Duodenal mucosa (tissue), 2 donors: ENCODE measurements around the gene MBD2.

Experiments
- H3K27ac ChIP-seq: one replicate; pipeline ENCODE4 v1.7.0; 2013; ENCODE audit warnings: low read depth, low read length
- H3K27me3 ChIP-seq, 2 donors: one replicate each; pipeline ENCODE4 v1.7.0; 2013; ENCODE audit warnings: low read length in 2 of 2, control low read depth in 1 of 2; ENCODE audit not compliant: insufficient read depth in 2 of 2, control insufficient read depth in 1 of 2
- H3K36me3 ChIP-seq, 2 donors: one replicate each; pipeline ENCODE4 v1.7.0; 2013; ENCODE audit warnings: low read length in 2 of 2, control low read depth in 1 of 2; ENCODE audit not compliant: insufficient read depth in 2 of 2, control insufficient read depth in 1 of 2
- H3K4me1 ChIP-seq, 2 donors: one replicate each; pipeline ENCODE4 v1.7.0; 2013; ENCODE audit warnings: low read length in 2 of 2, control low read depth in 1 of 2; ENCODE audit not compliant: insufficient read depth in 2 of 2, control insufficient read depth in 1 of 2
- H3K4me3 ChIP-seq, 2 donors: one replicate each; pipeline ENCODE4 v1.7.0; 2013; ENCODE audit warnings: low read length in 2 of 2, low read depth in 1 of 2
- H3K9ac ChIP-seq, 2 donors: one replicate each; pipeline ENCODE4 v1.7.0; 2013; ENCODE audit warnings: low read length in 2 of 2, low read depth in 1 of 2
- H3K9me3 ChIP-seq, 2 donors: one replicate each; pipeline ENCODE4 v1.7.0; 2013; ENCODE audit warnings: low read length in 2 of 2, control low read depth in 1 of 2; ENCODE audit not compliant: control insufficient read depth in 1 of 2

The MBD2 gene

DNA sequence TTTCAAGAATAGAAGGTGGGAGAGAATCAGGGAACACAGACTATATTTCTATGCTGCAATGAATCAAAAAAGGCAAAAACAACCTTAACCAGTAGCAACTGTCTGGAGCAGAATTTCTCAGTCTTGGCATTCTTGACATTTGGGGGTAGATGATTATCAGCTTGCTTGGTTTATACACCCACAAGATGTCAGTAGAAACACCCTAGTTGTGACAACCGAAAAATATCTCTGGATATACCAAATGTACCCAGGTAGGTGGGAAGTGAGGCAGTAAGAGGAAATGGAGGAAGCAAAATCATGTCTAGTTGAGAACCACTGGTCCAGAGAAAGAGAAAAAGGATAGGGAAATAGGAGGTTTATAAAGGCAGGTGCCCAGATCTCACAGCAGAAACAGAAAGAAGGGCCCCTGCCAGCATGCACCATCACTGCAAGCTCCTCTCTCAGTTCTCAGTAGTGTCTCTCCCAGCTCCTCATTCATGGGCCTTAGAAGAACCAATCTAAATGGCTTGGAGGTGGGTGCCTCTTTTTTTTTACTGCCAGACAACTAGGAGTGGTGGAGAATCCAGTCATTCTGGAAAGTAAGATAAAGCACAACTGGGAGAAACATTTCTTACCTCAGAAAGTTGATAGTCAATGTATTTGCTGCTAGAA is 50.4 kb downstream of the MBD2 start:
- no peaks in the 10 kb centered on the region for H3K9me3 ChIP-seq
- H3K4me3 ChIP-seq: no peak overlapping the region
- no peak overlapping the region for H3K9ac ChIP-seq
- H3K36me3 ChIP-seq: peaks cover 4 to 7% of the 10 kb centered on the region in 2 donors
- H3K27ac ChIP-seq: no peak overlapping the region
- no peaks in the 10 kb centered on the region for H3K4me1 ChIP-seq
- no peaks in the 10 kb centered on the region for H3K27me3 ChIP-seq

DNA sequence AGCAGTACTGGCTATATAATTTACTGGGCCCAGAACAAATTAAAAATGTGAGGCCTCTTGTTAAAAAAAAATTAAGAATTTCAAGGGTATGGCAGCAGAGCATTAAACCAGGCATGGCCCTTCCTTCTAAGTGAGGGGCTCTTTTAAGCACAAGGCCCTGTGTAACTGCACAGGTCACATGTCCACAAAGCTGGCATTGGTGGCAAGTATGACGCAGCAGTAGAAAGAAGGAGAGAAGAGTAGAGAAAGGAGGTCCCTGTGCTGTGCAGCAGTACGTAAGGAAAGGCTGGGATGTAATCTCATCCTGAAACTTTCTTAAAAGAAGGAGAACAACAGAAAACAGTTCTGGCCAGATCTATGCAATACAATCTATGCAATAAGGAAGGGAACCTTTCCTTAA is 51.2 kb downstream of the MBD2 start:
- Histone ChIP-seq H3K9me3 (no peaks in the 10 kb centered on the region), H3K4me1 (no peaks in the 10 kb centered on the region), H3K27ac (no peak overlapping the region), H3K36me3 (peaks cover 4 to 7% of the 10 kb centered on the region in 2 donors), H3K27me3 (no peaks in the 10 kb centered on the region), H3K4me3 (no peak overlapping the region), H3K9ac (no peak overlapping the region)

DNA sequence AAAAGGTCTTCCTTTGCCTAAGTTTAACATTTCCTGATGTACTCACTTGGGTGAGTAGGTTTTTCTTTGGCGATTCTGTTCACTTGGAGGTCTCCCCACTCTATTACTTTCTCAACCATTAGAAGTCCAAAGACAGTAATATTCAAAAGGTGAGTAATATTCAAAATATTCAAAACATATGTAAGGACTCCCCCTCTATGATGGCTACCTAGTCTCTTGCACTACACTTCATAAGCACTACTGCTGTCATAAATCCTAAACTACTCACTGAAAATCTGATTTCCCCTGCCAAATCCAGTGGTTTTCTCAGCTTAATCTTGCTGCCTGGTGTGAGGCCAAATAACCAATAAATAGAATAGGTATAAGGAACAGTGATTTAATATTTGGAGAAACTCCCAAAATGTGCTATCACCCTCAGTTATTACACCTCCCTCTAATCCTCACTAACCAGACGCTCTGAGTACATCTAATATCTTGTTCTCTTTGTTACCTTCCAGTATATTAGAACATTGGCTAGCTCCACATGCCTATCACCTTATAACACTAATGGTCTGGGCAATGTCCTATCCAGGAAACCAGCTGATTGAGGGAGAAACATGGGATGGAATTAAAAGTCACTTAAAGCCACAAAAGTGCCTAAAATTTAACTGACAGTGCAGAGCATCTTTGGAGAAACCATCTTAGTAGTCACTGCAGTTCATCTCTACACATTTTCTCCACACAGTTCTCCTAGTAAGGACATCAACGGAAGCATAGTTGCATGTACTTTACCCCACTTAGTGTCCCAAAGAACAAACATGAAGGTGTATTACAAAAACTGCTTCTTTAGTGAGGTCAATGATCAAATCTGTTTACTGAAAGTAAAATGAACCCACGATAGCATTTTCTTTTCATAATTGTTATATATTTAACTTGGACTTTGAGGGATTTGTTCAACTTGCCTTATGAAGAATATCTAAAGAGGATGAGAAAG is 54.8 kb downstream of the MBD2 start:
- no peak overlapping the region for H3K27ac ChIP-seq
- peaks cover 4 to 17% of the 10 kb centered on the region in 2 donors for H3K36me3 ChIP-seq
- H3K9me3 ChIP-seq: no peaks in the 10 kb centered on the region
- no peaks in the 10 kb centered on the region for H3K27me3 ChIP-seq
- H3K9ac ChIP-seq: no peak overlapping the region
- H3K4me3 ChIP-seq: no peak overlapping the region
- no peaks in the 10 kb centered on the region for H3K4me1 ChIP-seq

DNA sequence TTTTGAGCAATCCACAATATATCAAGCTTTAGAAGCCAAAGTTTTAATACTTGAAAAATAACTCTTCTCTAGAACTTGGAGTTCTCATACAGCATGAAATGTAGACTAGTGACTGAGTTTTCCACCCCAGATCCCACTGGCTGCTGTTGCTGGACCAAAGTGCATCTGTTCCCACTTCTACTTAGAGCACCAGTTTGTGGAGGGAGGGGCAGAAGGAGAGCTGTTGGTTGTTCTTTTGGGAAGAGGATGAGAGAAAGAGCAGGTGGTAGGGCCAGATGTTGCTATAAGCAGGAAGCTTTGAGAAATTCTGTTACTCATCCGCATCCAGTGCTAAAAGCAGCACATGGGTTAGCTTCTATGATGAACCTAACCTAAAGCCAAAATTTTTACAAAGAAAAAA is 59.0 kb downstream of the MBD2 start:
- Histone ChIP-seq H3K27me3 (no peaks in the 10 kb centered on the region), H3K36me3 (peaks cover 15 to 51% of the 10 kb centered on the region in 2 donors), H3K4me3 (no peak overlapping the region), H3K9ac (no peak overlapping the region), H3K4me1 (no peaks in the 10 kb centered on the region), H3K9me3 (no peaks in the 10 kb centered on the region), H3K27ac (no peak overlapping the region)

DNA sequence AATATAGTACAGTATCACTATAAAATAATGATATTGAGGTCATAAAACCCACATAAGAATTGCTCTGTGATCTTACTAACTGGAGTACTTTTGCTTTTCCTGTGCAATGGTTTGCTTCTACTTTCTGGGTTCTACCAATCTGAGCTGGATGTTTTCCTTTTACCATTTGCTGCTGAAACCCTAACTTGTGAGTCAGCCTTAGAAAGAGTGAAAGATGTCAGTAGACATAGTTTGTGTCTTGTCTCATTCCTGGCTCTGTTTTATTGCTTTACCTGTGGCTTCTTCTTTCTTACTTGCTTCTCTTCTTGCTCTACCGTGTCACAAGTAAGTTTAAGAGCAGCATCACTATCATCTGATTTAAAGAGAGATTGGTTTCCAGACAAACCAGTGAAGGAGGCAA is 61.0 kb downstream of the MBD2 start:
- Histone ChIP-seq H3K9ac (no peak overlapping the region), H3K4me1 (no peaks in the 10 kb centered on the region), H3K4me3 (no peak overlapping the region), H3K27me3 (no peaks in the 10 kb centered on the region), H3K27ac (no peak overlapping the region), H3K36me3 (peaks cover 24 to 67% of the 10 kb centered on the region in 2 donors), H3K9me3 (no peaks in the 10 kb centered on the region)

DNA sequence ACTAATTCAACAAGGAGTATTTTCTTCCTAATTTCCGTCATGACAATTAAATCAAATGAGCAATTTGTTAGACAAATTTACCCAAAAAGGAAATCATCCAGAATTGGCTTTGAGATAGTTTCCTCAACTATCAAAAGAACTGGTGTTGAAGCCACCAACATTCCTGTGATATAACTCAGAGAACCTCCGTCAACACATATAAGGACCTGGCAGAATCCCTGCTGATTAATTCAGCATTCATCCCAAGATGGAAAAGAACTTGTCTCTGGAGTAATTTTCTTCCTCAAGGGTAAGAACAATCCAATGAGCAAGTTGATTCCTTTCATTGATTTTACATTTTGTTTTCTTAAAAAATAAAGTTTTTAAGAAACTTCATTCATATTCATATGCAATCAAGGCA is 62.0 kb downstream of the MBD2 start:
- no peak overlapping the region for H3K9ac ChIP-seq
- no peak overlapping the region for H3K4me3 ChIP-seq
- peaks cover 31 to 77% of the 10 kb centered on the region in 2 donors for H3K36me3 ChIP-seq
- H3K4me1 ChIP-seq: no peaks in the 10 kb centered on the region
- no peaks in the 10 kb centered on the region for H3K27me3 ChIP-seq
- H3K27ac ChIP-seq: no peak overlapping the region
- no peaks in the 10 kb centered on the region for H3K9me3 ChIP-seq

DNA sequence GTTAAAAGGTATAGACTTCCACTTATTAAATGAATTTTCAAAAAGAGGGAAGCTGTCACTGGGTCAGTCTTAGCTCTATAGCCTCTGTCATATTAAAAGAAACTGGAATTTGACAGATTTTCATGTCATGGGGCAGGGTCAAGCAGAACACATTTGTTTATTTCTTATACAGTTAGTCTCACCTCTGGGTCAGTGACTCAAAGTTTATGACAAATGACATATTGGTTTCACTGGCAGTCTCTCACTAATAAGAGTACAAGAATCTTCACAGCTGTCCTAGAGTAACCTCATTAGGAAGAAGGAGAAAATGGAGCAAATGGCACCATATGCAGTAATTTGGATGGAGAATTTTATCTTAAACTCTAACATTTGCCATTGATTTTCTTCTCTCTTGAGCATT is 63.2 kb downstream of the MBD2 start:
- peaks cover 31 to 87% of the 10 kb centered on the region in 2 donors for H3K36me3 ChIP-seq
- H3K9ac ChIP-seq: no peak overlapping the region
- H3K9me3 ChIP-seq: no peaks in the 10 kb centered on the region
- H3K4me1 ChIP-seq: no peaks in the 10 kb centered on the region
- H3K27me3 ChIP-seq: no peaks in the 10 kb centered on the region
- H3K4me3 ChIP-seq: no peak overlapping the region
- no peak overlapping the region for H3K27ac ChIP-seq

DNA sequence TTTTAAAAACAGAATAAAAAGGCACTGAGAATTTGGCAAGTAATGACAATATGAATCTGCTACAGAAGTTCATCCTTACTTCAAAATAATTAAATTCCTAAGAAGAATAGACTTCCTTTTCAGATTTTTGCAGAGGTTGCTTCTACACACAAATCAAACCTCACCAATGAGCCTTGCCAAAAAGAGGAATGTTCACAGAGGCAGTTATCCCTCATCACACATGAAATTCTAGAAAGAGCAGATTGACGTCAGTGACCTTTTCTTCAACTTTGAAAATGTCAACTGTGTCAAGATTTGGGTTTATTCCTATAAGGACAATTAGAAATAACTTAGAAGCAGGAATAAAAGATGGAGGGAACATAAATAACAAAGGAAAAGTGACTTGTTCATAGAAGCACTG is 64.6 kb downstream of the MBD2 start:
- H3K27me3 ChIP-seq: no peaks in the 10 kb centered on the region
- no peak overlapping the region for H3K9ac ChIP-seq
- H3K9me3 ChIP-seq: no peaks in the 10 kb centered on the region
- H3K4me1 ChIP-seq: no peaks in the 10 kb centered on the region
- peaks cover 31 to 87% of the 10 kb centered on the region in 2 donors for H3K36me3 ChIP-seq
- no peak overlapping the region for H3K4me3 ChIP-seq
- H3K27ac ChIP-seq: no peak overlapping the region

DNA sequence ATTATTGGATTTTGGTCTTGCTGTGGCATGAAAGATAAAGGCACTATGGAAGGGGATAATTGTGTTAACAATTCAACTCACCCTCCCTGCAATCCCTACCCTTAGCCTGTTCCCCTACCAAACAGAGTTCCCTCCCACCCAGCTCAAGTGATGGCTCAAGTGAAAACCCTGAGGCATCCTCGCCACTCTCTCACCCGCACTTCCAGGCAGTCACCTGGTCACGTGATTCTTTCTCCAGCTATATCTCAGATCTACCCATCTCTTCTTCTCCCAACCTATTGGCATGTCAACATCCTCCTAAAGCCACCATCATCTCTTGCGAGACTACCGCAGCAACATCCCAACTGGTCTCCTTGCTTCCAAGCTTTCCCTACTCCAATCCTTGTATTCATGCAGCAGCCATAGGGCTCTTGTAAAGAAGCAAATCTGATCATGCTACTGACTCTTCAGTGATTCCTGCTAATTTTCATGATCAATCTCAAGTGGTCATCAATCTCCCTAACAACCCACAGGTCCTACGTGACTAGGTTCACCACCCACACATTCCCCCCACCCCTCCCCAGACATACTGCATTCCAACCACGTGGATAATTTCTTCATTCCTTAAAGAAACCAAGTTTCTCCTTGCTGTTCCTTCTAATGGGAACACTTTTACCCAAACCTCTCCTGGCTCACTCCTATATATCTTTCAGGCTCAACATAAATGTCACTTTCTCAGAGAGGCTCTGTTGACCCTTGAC is 66.7 kb downstream of the MBD2 start:
- Histone ChIP-seq H3K9me3 (no peaks in the 10 kb centered on the region), H3K4me1 (no peaks in the 10 kb centered on the region), H3K27me3 (no peaks in the 10 kb centered on the region), H3K27ac (no peak overlapping the region), H3K9ac (no peak overlapping the region), H3K4me3 (no peak overlapping the region), H3K36me3 (peaks cover 30 to 82% of the 10 kb centered on the region in 2 donors)

DNA sequence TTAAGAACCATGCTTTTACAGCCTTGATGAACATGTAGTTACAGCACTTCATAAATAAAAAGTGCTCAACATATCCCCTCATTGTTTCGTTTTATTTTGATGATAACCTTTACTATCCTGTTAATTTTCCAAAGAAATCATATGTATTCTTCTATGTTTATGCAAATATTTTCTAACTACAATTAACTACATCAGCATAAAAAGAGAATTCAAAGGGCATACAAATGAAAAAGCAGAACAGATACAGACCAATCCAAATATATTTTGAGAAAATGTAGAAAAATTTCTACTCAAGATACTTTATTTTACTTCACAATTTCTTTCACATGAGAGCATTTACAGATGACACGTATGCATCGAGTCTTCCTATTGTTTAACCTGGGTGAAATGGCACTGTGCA is 69.1 kb downstream of the MBD2 start:
- Histone ChIP-seq H3K9me3 (no peaks in the 10 kb centered on the region), H3K36me3 (peaks cover 32 to 71% of the 10 kb centered on the region in 2 donors), H3K27me3 (no peaks in the 10 kb centered on the region), H3K27ac (no peak overlapping the region), H3K9ac (no peak overlapping the region), H3K4me3 (no peak overlapping the region), H3K4me1 (no peaks in the 10 kb centered on the region)
